A549 (cell line): ENCODE data around the gene TLK1.

Source experiments
- MAFK ChIP-seq: fragments of 450-650 bp; IDR thresholded peaks from 2 replicates; pipeline ENCODE4 v1.6.1; 2014; ENCODE audit not compliant: partially characterized antibody
- PHF8 ChIP-seq: fragments of 200-600 bp; sonication (generic); IDR thresholded peaks from 2 replicates; pipeline ENCODE4 v1.6.1; 2016; ENCODE audit warnings: low read depth, mild to moderate bottlenecking, antibody characterized with exemption, moderate library complexity, borderline replicate concordance
- RAD21 ChIP-seq, 2 experiments: fragments of >200 bp in 1 of 2; sonication (Bioruptor Twin) in 1 of 2; formaldehyde crosslinking in 1 of 2; IDR thresholded peaks in 1 of 2; conservative IDR thresholded peaks in 1 of 2; 2 replicates in 1 of 2; 3 replicates in 1 of 2; pipeline ENCODE4 v1.6.1; 2012 to 2018; ENCODE audit warnings: inconsistent platforms in 1 of 2
- ZFP36 ChIP-seq: fragments of 450-650 bp; IDR thresholded peaks from 2 replicates; pipeline ENCODE4 v1.6.1; 2014; ENCODE audit warnings: borderline replicate concordance; ENCODE audit not compliant: partially characterized antibody
- TF ChIP-seq, protein P1 (sequence below): fragments of >200 bp; sonication (Bioruptor Twin); formaldehyde crosslinking; IDR thresholded peaks from 3 replicates; pipeline ENCODE4 v1.5.1; 2016
- TF ChIP-seq, protein P2 (sequence below): fragments of 200-600 bp; sonication (generic); IDR thresholded peaks from 2 replicates; pipeline ENCODE4 v1.6.1; 2016; ENCODE audit warnings: antibody characterized with exemption, mild to moderate bottlenecking, moderate library complexity

DNA sequence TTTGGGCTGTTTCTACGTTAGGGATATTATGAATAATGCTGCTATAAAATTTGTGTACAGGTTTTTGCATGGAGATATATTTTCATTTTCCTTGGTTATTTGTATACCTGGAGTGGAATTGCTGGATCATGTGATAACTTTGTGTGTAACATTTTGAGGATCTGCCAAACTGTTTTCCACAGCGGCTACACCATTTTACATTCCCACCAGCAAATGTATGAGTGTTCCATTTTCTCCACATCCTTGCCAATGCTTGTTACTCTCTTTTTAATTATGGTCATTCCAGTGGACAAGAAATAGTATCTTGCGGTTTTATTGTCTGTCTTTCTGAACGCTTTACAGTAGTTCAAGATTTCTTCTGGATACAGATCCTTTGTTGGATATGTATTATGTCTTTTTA lies 218.1 kb downstream of the TLK1 start:
- TF ChIP-seq, protein P1, sequence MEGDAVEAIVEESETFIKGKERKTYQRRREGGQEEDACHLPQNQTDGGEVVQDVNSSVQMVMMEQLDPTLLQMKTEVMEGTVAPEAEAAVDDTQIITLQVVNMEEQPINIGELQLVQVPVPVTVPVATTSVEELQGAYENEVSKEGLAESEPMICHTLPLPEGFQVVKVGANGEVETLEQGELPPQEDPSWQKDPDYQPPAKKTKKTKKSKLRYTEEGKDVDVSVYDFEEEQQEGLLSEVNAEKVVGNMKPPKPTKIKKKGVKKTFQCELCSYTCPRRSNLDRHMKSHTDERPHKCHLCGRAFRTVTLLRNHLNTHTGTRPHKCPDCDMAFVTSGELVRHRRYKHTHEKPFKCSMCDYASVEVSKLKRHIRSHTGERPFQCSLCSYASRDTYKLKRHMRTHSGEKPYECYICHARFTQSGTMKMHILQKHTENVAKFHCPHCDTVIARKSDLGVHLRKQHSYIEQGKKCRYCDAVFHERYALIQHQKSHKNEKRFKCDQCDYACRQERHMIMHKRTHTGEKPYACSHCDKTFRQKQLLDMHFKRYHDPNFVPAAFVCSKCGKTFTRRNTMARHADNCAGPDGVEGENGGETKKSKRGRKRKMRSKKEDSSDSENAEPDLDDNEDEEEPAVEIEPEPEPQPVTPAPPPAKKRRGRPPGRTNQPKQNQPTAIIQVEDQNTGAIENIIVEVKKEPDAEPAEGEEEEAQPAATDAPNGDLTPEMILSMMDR: no peak
- TF ChIP-seq PHF8: no peak
- TF ChIP-seq RAD21 (conservative IDR thresholded peaks at IDR 0.05 in 1 of 2, IDR thresholded peaks at IDR 0.05 in 1 of 2): no peak
- TF ChIP-seq, protein P2, sequence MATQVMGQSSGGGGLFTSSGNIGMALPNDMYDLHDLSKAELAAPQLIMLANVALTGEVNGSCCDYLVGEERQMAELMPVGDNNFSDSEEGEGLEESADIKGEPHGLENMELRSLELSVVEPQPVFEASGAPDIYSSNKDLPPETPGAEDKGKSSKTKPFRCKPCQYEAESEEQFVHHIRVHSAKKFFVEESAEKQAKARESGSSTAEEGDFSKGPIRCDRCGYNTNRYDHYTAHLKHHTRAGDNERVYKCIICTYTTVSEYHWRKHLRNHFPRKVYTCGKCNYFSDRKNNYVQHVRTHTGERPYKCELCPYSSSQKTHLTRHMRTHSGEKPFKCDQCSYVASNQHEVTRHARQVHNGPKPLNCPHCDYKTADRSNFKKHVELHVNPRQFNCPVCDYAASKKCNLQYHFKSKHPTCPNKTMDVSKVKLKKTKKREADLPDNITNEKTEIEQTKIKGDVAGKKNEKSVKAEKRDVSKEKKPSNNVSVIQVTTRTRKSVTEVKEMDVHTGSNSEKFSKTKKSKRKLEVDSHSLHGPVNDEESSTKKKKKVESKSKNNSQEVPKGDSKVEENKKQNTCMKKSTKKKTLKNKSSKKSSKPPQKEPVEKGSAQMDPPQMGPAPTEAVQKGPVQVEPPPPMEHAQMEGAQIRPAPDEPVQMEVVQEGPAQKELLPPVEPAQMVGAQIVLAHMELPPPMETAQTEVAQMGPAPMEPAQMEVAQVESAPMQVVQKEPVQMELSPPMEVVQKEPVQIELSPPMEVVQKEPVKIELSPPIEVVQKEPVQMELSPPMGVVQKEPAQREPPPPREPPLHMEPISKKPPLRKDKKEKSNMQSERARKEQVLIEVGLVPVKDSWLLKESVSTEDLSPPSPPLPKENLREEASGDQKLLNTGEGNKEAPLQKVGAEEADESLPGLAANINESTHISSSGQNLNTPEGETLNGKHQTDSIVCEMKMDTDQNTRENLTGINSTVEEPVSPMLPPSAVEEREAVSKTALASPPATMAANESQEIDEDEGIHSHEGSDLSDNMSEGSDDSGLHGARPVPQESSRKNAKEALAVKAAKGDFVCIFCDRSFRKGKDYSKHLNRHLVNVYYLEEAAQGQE: no peak
- TF ChIP-seq MAFK: no peak
- TF ChIP-seq ZFP36: no peak
